Measurements from ENCODE around the gene NCAPH2. TPM values are rescaled to one million over a fixed set of nuclear protein-coding genes. Genes with fewer than 3 reads are reported as not detected.

Gene NCAPH2
- total and polyA plus RNA-seq, 2 donors from 2014 or later: 31.4 to 41.5 TPM

- FAIRE-seq: no peak
- no peaks in the 10 kb centered on the region for H3K36me3 ChIP-seq (ENCODE audit: control insufficient read depth in 2 of 3, insufficient read depth in 3 of 3, low read length in 3 of 3)
- peaks cover 11% of the 10 kb centered on the region for H3K27me3 ChIP-seq (ENCODE audit: control insufficient read depth, insufficient read depth, low read length)
- no peak overlapping the region for H3K27ac ChIP-seq (ENCODE audit: low read depth in 2 of 2, low read length in 2 of 2)
- no peaks in the 10 kb centered on the region for H3K9me3 ChIP-seq (ENCODE audit: control insufficient read depth in 2 of 3, insufficient read depth in 1 of 3, low read length in 3 of 3)
- no peak for TF ChIP-seq CTCF (IDR thresholded peaks at IDR 0.05; ENCODE audit: borderline replicate concordance, extremely low read depth, insufficient read depth)
- H3K4me1 ChIP-seq (ENCODE audit: control insufficient read depth in 2 of 3, insufficient read depth in 2 of 3, low read depth in 1 of 3, low read length in 3 of 3): peaks cover 0 to 3% (median 0%) of the 10 kb centered on the region in 3 donors
- intact Hi-C loops (cut with DNase I): no loop called here
- DNase-seq: no peak
- H3K9ac ChIP-seq (ENCODE audit: low read length in 3 of 3): no peak overlapping the region
- no peak overlapping the region for H3K4me3 ChIP-seq (ENCODE audit: low read length in 3 of 3)
These were observed 41.1 kb downstream of the NCAPH2 start for GRCh38 chr22:50548921-50549790.

GRCh38 chr22:50550395-50550794 lies 42.4 kb downstream of the NCAPH2 start:
- intact Hi-C loops (cut with DNase I): no loop called here
- Histone ChIP-seq H3K9me3 (ENCODE audit: control insufficient read depth in 2 of 3, insufficient read depth in 1 of 3, low read length in 3 of 3) (no peaks in the 10 kb centered on the region), H3K27me3 (ENCODE audit: control insufficient read depth, insufficient read depth, low read length) (peaks cover 9% of the 10 kb centered on the region), H3K27ac (ENCODE audit: low read depth in 2 of 2, low read length in 2 of 2) (no peak overlapping the region), H3K4me1 (ENCODE audit: control insufficient read depth in 2 of 3, insufficient read depth in 2 of 3, low read depth in 1 of 3, low read length in 3 of 3) (no peaks in the 10 kb centered on the region), H3K36me3 (ENCODE audit: control insufficient read depth in 2 of 3, insufficient read depth in 3 of 3, low read length in 3 of 3) (no peaks in the 10 kb centered on the region), H3K9ac (ENCODE audit: low read length in 3 of 3) (no peak overlapping the region), H3K4me3 (ENCODE audit: low read length in 3 of 3) (no peak overlapping the region)
- no peak for FAIRE-seq
- TF ChIP-seq CTCF (IDR thresholded peaks at IDR 0.05; ENCODE audit: borderline replicate concordance, extremely low read depth, insufficient read depth): no peak
- DNase-seq: no peak

- no peaks in the 10 kb centered on the region for H3K9me3 ChIP-seq (ENCODE audit: control insufficient read depth in 2 of 3, insufficient read depth in 1 of 3, low read length in 3 of 3)
- H3K27ac ChIP-seq (ENCODE audit: low read depth in 2 of 2, low read length in 2 of 2): no peak overlapping the region
- peaks cover 6% of the 10 kb centered on the region for H3K27me3 ChIP-seq (ENCODE audit: control insufficient read depth, insufficient read depth, low read length)
- no peak for FAIRE-seq
- no peak overlapping the region for H3K4me3 ChIP-seq (ENCODE audit: low read length in 3 of 3)
- no peak for DNase-seq
- H3K36me3 ChIP-seq (ENCODE audit: control insufficient read depth in 2 of 3, insufficient read depth in 3 of 3, low read length in 3 of 3): no peaks in the 10 kb centered on the region
- intact Hi-C loops (cut with DNase I): no loop called here
- no peak for TF ChIP-seq CTCF (IDR thresholded peaks at IDR 0.05; ENCODE audit: borderline replicate concordance, extremely low read depth, insufficient read depth)
- no peak overlapping the region for H3K9ac ChIP-seq (ENCODE audit: low read length in 3 of 3)
- H3K4me1 ChIP-seq (ENCODE audit: control insufficient read depth in 2 of 3, insufficient read depth in 2 of 3, low read depth in 1 of 3, low read length in 3 of 3): no peaks in the 10 kb centered on the region
These were observed 43.2 kb downstream of the NCAPH2 start for GRCh38 chr22:50551160-50551752.
